Stimulated activated CD4-positive, alpha-beta T cell treated with anti-CD3 and anti-CD28 coated beads, Interleukin-15, amount 100 ng/mL, for 24 hours (primary cell): ENCODE results near the gene TNFSF4.

Experiments used
- DNase-seq: peaks from one replicate; pipeline ENCODE4 v3.0.0-alpha.2; 2020

The TNFSF4 gene

DNA sequence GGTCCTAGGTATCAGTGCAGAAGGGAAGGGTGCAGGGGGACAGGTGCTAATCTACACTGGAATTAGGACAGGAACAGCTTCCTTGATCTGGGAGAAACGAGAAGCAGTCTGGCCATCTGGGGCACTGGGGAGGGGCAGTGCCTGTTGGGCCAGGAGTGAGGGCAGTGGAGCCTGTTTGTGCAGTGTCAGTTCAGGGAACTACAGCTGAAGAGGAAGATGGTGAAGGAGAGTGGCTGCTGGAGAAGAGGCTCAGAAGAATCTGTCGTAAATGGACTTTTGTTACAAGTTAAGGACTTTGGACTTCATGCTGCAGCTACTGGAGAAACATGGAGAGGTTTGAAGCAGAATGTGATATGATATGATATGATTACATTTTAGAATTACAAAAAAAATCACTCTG, 3.2 kb upstream of the TNFSF4 start:
- no peak for DNase-seq

- no peak for DNase-seq
These were observed 1.7 kb upstream of the TNFSF4 start for GRCh38 chr1:173208868-173209267.

GRCh38 chr1:173208146-173208545, 1.0 kb upstream of the TNFSF4 start:
- DNase-seq = no peak

DNA sequence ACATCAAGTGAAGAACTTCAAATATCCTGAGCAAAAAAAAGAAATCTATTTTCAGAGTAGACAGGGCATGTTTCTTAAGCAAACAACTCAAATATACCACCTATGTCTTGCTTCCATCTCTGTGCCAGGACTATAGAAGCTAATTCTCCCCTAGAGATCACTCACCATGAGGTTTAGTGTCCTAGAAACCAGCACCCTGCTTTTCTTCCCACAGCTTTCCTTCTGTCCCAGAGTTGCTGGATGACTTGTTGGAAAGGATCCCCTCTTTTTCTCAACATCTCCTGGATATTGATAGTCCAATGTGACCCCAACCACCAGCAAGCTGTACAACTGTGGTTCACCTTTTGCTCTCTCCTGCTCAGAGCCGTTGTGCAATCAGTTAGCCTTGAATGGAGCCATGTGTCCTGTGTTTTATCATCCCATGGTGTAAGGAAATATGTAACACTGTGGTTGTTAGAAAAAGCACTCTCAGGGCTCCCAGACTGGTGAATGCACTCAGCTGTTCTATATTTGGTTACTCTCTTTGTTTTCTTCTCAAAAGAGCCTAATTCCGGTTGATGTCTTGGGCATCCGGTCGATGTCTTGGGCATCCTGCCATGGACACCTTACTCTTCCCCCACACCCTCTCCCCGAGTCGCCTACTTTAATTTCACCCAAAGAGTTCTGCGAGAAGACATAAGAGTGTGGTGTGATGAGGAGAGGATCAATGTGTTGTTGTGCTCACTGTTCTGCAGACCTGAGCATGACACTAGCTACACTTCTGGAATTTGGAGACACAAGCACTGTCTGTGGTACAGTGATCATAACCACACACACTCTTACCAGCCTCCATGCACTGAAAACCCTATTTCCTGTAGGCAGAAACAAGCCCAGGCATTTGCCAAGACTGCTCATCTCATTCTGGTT, 1.7 kb downstream of the TNFSF4 start:
- peak; percentile 27 for DNase-seq

GRCh38 chr1:173204693-173205092, 2.4 kb downstream of the TNFSF4 start:
- DNase-seq = no peak

GRCh38 chr1:173202424-173203145, 4.5 kb downstream of the TNFSF4 start:
- no peak for DNase-seq

- DNase-seq = no peak
These were observed 5.2 kb downstream of the TNFSF4 start for GRCh38 chr1:173201969-173202368.

GRCh38 chr1:173195596-173196088, 11.5 kb downstream of the TNFSF4 start:
- DNase-seq = peak; percentile 71

GRCh38 chr1:173193639-173194038, 13.5 kb downstream of the TNFSF4 start:
- no peak for DNase-seq

DNA sequence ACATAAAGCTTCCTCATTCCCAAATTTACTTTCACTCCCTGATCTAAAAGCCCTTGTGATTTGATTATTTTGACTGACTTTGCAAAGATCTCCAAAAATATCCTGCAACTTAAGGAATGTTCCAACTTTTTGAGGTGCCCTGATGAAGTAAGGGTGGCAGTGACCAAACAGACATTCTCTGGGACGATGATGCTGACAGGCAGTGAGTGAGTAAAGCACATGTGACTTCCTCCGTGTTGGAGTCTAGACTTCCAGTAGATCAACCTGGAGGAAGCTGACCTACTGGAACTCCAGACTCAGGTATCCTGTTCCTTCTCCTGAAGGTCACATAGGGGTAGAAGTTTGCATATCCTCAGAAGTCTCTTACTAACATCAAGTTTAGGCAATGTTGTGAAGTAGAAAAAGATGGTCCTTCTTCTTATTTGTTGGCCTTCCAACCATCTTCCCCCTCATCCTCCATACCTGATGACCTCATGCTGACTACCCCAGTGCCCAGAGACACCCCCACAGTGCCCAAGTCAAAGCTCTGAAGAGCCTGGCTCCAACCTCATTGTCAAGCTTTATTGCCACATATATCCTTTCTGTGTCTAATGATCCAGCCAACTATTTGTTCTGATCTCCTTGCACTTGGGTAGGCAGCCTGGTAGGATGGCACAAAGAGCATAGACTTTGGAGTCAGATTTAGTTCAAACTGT, 16.0 kb downstream of the TNFSF4 start:
- DNase-seq = no peak

GRCh38 chr1:173190101-173190936, 16.8 kb downstream of the TNFSF4 start:
- DNase-seq = no peak

DNA sequence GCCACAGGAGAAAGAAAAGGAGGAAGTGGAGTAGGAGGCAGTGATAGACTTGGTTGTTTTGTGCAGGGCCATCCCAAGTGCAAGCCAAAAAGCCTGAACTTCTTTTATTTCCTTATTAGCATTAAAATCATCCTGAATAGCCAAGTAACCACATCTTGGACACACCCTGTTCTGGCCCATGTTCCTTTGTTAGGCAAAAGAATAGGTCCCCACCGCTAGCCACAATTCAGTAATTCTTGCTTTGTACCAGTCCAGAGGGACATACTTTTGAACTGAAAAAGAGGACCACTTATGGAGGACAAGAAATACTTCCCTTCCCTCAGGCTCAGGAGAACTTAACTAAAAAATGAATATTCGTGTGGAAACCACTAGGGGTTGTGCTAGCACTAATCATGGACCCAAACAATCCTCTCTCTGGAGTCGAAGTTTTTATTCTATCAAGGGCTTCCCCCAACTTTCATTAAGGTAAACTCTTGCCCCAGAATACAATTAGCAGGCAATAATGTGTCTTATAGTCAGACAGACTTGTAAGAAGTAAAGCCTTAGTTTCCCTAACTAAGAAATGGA, 19.4 kb downstream of the TNFSF4 start:
- DNase-seq = no peak

DNA sequence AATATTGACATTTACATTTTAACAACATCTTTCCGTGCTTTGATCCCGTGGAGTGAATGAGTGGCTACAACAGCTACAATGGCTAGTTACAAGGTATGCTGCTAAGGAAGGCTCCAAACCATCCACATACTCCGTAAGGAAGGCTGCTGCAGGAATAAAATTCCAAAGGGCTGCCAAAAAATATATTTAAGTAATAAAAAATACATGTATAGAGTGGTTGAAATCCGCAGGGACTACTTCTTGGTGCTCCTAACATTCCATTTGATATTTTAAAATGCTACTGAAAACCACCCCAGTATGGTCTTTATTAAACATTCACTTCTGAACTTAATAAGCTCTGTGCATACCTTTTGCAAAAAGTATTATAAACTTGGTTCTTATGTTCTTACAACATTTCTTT, 25.3 kb downstream of the TNFSF4 start:
- DNase-seq = no peak

DNA sequence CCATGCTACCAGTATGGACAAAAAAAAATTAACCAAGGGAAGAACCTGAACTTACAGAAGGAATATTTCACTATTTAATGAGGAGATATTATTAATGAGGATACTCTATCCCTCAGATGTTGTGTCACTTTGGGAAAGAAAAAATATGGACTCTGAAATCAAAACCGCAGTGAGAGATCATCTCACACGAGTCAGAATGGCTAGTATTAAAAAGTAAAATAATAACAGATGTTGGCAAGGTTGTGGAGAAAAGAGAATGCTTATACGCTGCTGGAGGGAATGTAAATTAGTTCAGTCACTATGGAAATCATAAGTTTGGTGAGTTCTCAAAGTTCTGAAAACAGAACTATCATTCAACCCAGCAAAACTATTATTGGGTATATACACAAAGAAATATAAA, 30.9 kb downstream of the TNFSF4 start:
- DNase-seq = no peak

DNA sequence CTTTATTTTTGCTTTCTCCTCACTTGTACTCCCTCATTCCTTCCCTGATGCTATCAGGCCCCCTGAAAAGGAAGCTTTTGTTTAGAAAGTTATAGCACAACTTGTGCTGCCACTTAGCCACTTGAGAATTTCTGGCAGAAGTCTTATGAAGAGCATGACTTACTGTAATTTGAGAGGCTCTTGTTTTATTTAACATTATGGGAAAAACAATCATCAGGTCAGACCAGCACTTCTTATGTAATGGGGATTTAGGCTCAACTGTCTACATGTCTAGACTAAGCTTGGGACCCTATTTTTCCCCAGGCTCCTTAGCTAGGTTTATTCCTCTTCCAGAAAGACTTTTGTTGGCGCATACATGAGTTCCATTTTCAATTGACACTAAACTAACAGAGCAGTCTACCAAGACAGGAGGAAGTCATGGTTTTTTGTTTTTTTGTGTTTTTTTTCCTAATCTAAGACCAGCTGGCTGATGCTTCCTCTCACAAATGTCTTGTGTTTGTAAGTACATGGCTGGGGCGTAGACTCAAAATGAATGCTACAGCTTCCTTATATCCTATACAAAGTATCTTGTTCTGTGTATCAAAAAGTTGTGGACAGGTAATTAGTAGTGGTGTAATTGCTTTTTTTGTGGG, 31.5 kb downstream of the TNFSF4 start:
- DNase-seq = no peak

- DNase-seq = no peak
These were observed 33.7 kb downstream of the TNFSF4 start for GRCh38 chr1:173173388-173173787.

DNA sequence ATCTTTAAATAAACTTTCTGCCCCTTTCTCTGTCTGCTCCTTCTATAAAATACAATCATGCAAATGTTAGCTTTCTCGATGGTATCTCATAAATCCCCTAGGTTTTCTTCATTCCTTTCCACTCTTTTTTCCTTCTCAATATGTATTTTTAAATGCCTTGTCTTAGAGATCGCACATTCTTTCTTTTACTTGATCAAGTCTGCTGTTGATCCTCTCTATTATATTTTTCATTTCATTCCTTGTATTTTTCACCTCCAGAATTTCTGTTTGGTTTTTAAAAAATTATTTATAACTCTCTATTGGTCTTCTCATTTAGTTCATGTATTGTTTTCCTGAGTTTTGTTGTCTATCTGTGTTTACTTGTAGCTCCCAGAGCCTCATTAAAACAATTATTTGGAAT, 36.0 kb downstream of the TNFSF4 start:
- no peak for DNase-seq

- no peak for DNase-seq
These were observed 38.2 kb downstream of the TNFSF4 start for GRCh38 chr1:173168941-173169340.

DNA sequence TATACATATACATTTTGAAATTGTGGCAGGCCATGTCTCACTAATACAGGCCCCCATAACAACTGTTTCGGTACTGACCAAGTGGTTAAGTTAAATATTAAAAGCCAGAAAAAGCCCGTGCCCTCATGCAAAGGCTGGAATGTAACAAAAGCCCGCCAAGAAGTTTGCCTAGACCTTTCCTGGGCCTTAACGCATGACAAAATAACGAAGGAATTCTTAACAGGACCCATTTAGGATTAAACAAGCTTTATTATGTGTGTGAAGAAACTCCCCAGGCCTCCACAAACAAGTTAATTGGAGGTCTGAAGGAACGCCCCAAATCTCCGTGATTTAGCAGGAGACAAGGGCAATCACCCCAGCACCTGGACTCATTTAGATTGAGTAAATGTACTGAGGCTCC, 42.4 kb downstream of the TNFSF4 start:
- no peak for DNase-seq

DNA sequence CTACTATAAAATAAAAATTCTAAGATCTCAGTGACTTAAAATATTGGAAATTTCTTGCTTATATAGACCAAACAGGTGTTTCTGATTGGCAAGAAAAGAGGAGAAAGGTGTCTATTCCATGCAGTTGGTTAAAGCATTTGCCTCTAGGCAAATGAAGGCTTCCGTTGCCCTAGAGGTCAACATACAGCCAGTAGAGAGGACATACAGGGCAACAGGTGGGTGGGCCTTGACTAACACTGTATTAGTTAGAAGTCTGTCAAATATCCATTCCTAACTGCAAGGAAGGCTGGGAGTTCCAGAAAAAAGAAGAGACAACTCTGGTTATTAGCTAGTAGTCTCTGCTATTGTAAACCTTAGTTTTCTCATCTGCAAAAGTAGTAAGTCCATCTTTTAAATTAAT, 43.0 kb downstream of the TNFSF4 start:
- no peak for DNase-seq

DNA sequence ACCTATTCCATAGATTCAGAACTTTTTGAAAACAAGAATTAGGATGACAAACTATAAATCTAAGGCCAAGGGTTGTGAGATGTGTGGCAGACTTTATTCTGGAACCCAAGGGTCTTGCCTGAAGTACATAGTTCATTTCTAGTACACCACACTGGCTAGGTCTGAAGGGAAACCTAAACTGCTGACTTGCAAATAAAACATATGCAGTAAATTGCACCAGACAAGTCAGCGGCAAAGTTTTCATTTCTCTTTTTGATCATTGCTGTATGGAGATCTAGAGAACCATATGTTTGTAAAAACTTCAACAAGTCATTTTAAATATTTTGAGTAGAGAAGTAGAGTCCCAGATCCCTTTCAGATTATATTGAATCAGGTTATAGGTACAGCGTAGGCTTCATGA, 43.9 kb downstream of the TNFSF4 start:
- DNase-seq = no peak

- no peak for DNase-seq
These were observed 44.5 kb downstream of the TNFSF4 start for GRCh38 chr1:173162601-173163000.
